ENCODE results near the gene RTN4RL2. TPM values are rescaled to one million over a fixed set of nuclear protein-coding genes. Genes with fewer than 3 reads are reported as not detected.

Gene RTN4RL2
- total and polyA plus RNA-seq, 2 donors (not counting 3 experiments of a cell fraction or from before 2014, with no cell fraction given): 0.35 to 1.3 TPM

GRCh38 chr11:57476047-57476756 lies 15.9 kb downstream of the RTN4RL2 start:
- Histone ChIP-seq H3K4me1 (ENCODE audit: control insufficient read depth, extremely low read depth, insufficient read depth, low read length) (peaks cover 7% of the 10 kb centered on the region), H3K79me2 (ENCODE audit: control insufficient read depth, insufficient read depth, low read length) (no peaks in the 10 kb centered on the region), H3K9me3 (replicated peaks; ENCODE audit: control insufficient read depth, insufficient read depth, low read length) (no peaks in the 10 kb centered on the region), H3K27me3 (ENCODE audit: control insufficient read depth in 2 of 2, insufficient read depth in 2 of 2, low read length in 2 of 2) (peaks cover 5 to 27% of the 10 kb centered on the region in 2 experiments), H3K27ac (ENCODE audit: insufficient read depth, low read depth, low read length) (no peak overlapping the region), H4K20me1 (replicated peaks; ENCODE audit: control insufficient read depth, extremely low read depth, insufficient read depth, low read length) (no peaks in the 10 kb centered on the region), H3K4me3 (replicated peaks in 1 of 3; ENCODE audit: insufficient read depth in 1 of 3, low read depth in 1 of 3, low read length in 3 of 3) (peak overlapping the region in 1 of 3 experiments; percentile 13), H2AFZ (ENCODE audit: low read depth, low read length) (peak overlapping the region; percentile 39), H3K36me3 (ENCODE audit: control insufficient read depth in 2 of 2, extremely low read depth in 1 of 2, insufficient read depth in 2 of 2, low read length in 2 of 2) (no peaks in the 10 kb centered on the region), H3K9me1 (replicated peaks; ENCODE audit: control insufficient read depth, extremely low read depth, insufficient read depth, low read length) (no peaks in the 10 kb centered on the region), H3K4me2 (ENCODE audit: insufficient read depth, low read length) (peak overlapping the region; percentile 49), H3K9ac (replicated peaks; ENCODE audit: extremely low read depth, insufficient read depth, low read length) (no peak overlapping the region)
- TF ChIP-seq JUN (IDR thresholded peaks at IDR 0.05; ENCODE audit: borderline replicate concordance, insufficient read depth, insufficient read length, low read depth): no peak
- peak; percentile 89 for TF ChIP-seq EZH2 (IDR thresholded peaks at IDR 0.05; ENCODE audit: borderline replicate concordance, low read depth, low read length, severe bottlenecking)
- TF ChIP-seq MAX (IDR thresholded peaks at IDR 0.05; ENCODE audit: insufficient read depth, insufficient read length): peak; percentile 48
- DNase-seq (ENCODE audit: low read depth, low spot score): no peak
- dilution Hi-C loops (cut with MboI; ENCODE audit: extremely low pct_ligation_motif_present, low sequenced_read_pairs) (no loop called here), intact Hi-C loops (cut with micrococcal nuclease) (no loop called here)
- FAIRE-seq: no peak
- ChIA-PET CTCF (interaction anchor here (0.6 to 9.9 kb wide), 13 partner anchors 12 to 169 kb away, joined by 3 to 152 read pairs (median 4); partner anchors contain the start of gene RTN4RL2), POLR2A (no interaction called here)
- BruUV-seq (replicated peaks): no TSS peak

DNA sequence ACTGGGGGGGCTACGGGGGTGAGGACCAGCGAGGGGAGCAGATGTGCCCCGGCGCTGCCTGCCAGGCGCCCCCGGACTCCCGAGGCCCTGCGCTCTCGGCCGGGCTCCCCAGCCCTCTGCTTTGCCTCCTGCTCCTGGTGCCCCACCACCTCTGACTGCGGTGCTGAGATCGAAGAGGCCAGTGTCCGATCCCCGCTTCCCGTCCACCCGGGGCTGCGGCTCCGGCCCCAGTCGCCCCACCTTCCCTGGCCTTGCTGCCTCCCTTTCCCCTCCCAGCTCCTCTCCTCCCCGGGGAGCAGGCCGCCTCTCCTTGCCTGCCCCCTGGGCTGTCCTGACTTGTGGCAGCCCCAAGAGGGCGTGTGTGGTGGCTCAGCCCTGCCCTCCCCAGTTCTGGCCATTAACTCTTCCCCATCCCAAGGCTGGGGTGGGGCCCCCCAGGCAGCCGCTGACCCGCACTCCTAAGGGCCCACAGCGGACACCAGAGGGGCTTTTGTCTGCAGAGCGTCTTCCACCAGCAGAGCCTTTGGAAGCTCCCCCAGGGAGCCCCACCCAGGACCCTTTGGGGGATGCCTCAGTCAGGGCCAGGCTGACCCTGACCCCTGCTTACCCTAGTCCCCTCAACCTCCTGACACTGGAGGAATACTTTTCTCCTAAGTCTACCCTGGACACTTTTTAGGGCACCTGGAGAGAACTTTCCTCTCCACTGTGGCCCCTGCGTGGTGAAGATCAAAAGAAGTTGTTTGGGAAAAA lies 16.6 kb downstream of the RTN4RL2 start:
- peak; percentile 28 for FAIRE-seq

More for the DNA sequence above, 16.6 kb downstream of the RTN4RL2 start:
- no peak for TF ChIP-seq MAX (IDR thresholded peaks at IDR 0.05; ENCODE audit: insufficient read depth, insufficient read length)
- peak; percentile 21 to 58 for TF ChIP-seq CTCF (IDR thresholded peaks at IDR 0.05; ENCODE audit: extremely low read depth in 1 of 2, insufficient read depth in 1 of 2, low read depth in 1 of 2, low read length in 2 of 2)
- TF ChIP-seq EZH2 (IDR thresholded peaks at IDR 0.05; ENCODE audit: borderline replicate concordance, low read depth, low read length, severe bottlenecking): peak; percentile 46
- TF ChIP-seq FOS (IDR thresholded peaks at IDR 0.05; ENCODE audit: borderline replicate concordance, insufficient read depth, low read length): no peak
- TF ChIP-seq POLR2A (IDR thresholded peaks at IDR 0.05; ENCODE audit: low read depth, low read length): no peak
- no peak for TF ChIP-seq GATA2 (IDR thresholded peaks at IDR 0.05; ENCODE audit: insufficient read depth, insufficient read length, low read depth, low read length)
- no peak for TF ChIP-seq MYC (IDR thresholded peaks at IDR 0.05; ENCODE audit: low read depth, low read length)
- no peak for TF ChIP-seq JUN (IDR thresholded peaks at IDR 0.05; ENCODE audit: borderline replicate concordance, insufficient read depth, insufficient read length, low read depth)
- no peak for TF ChIP-seq POLR2AphosphoS5 (IDR thresholded peaks at IDR 0.05; ENCODE audit: insufficient read depth, low read depth, low read length)
- dilution Hi-C loops (cut with MboI; ENCODE audit: extremely low pct_ligation_motif_present, low sequenced_read_pairs): no loop called here
- Histone ChIP-seq H3K4me3 (replicated peaks in 1 of 3; ENCODE audit: insufficient read depth in 1 of 3, low read depth in 1 of 3, low read length in 3 of 3) (peak overlapping the region in 1 of 3 experiments; percentile 13), H3K79me2 (ENCODE audit: control insufficient read depth, insufficient read depth, low read length) (no peaks in the 10 kb centered on the region), H3K4me1 (ENCODE audit: control insufficient read depth, extremely low read depth, insufficient read depth, low read length) (peaks cover 7% of the 10 kb centered on the region), H3K36me3 (ENCODE audit: control insufficient read depth in 2 of 2, extremely low read depth in 1 of 2, insufficient read depth in 2 of 2, low read length in 2 of 2) (no peaks in the 10 kb centered on the region), H3K4me2 (ENCODE audit: insufficient read depth, low read length) (peak overlapping the region; percentile 49), H3K9me1 (replicated peaks; ENCODE audit: control insufficient read depth, extremely low read depth, insufficient read depth, low read length) (no peaks in the 10 kb centered on the region), H3K27ac (ENCODE audit: insufficient read depth, low read depth, low read length) (no peak overlapping the region), H3K27me3 (ENCODE audit: control insufficient read depth in 2 of 2, insufficient read depth in 2 of 2, low read length in 2 of 2) (peaks cover 5 to 27% of the 10 kb centered on the region in 2 experiments), H4K20me1 (replicated peaks; ENCODE audit: control insufficient read depth, extremely low read depth, insufficient read depth, low read length) (no peaks in the 10 kb centered on the region), H3K9ac (replicated peaks; ENCODE audit: extremely low read depth, insufficient read depth, low read length) (no peak overlapping the region), H3K9me3 (replicated peaks; ENCODE audit: control insufficient read depth, insufficient read depth, low read length) (no peaks in the 10 kb centered on the region), H2AFZ (ENCODE audit: low read depth, low read length) (peak overlapping the region; percentile 22)
- ChIA-PET CTCF (interaction anchor here (0.6 to 9.9 kb wide), 18 partner anchors 11 to 168 kb away, joined by 3 to 152 read pairs (median 4); partner anchors contain the start of gene RTN4RL2), POLR2A (no interaction called here)
- no TSS peak for BruUV-seq (replicated peaks)
- DNase-seq (ENCODE audit: low read depth, low spot score): no peak
- intact Hi-C loops (cut with micrococcal nuclease): loop anchor here (1.0 kb wide), 1 partner anchor 53 kb away; no protein-coding TSS in a partner anchor

All from endothelial cell of umbilical vein (primary cell).